ENCODE results near the gene STXBP4.

STXBP4 gene

GRCh38 chr17:55086635-55087058 lies 118.1 kb downstream of the STXBP4 start:
- H3K4me1 ChIP-seq (ENCODE audit: control insufficient read depth, insufficient read depth, low read length): peaks cover 19% of the 10 kb centered on the region
- H3K4me2 ChIP-seq (ENCODE audit: low read length): no peak overlapping the region
- no peak overlapping the region for H3K9ac ChIP-seq (ENCODE audit: low read depth, low read length)
- peaks cover 10% of the 10 kb centered on the region for H3K36me3 ChIP-seq (ENCODE audit: insufficient read depth, low read length)
- H3K27me3 ChIP-seq (ENCODE audit: control insufficient read depth, insufficient read depth, low read length): no peaks in the 10 kb centered on the region
- no peak overlapping the region for H3K4me3 ChIP-seq (ENCODE audit: low read length)
- no peaks in the 10 kb centered on the region for H3K9me3 ChIP-seq (replicated peaks; ENCODE audit: low read length)

- Histone ChIP-seq H3K4me2 (ENCODE audit: low read length) (no peak overlapping the region), H3K4me3 (ENCODE audit: low read length) (no peak overlapping the region), H3K4me1 (ENCODE audit: control insufficient read depth, insufficient read depth, low read length) (peaks cover 19% of the 10 kb centered on the region), H3K9me3 (replicated peaks; ENCODE audit: low read length) (no peaks in the 10 kb centered on the region), H3K36me3 (ENCODE audit: insufficient read depth, low read length) (no peaks in the 10 kb centered on the region), H3K27me3 (ENCODE audit: control insufficient read depth, insufficient read depth, low read length) (no peaks in the 10 kb centered on the region), H3K9ac (ENCODE audit: low read depth, low read length) (no peak overlapping the region)
These were observed 120.7 kb downstream of the STXBP4 start for GRCh38 chr17:55089256-55089655.

GRCh38 chr17:55090079-55090492 lies 121.5 kb downstream of the STXBP4 start:
- Histone ChIP-seq H3K9ac (ENCODE audit: low read depth, low read length) (no peak overlapping the region), H3K36me3 (ENCODE audit: insufficient read depth, low read length) (no peaks in the 10 kb centered on the region), H3K4me3 (ENCODE audit: low read length) (no peak overlapping the region), H3K4me1 (ENCODE audit: control insufficient read depth, insufficient read depth, low read length) (peaks cover 19% of the 10 kb centered on the region), H3K9me3 (replicated peaks; ENCODE audit: low read length) (no peaks in the 10 kb centered on the region), H3K27me3 (ENCODE audit: control insufficient read depth, insufficient read depth, low read length) (no peaks in the 10 kb centered on the region), H3K4me2 (ENCODE audit: low read length) (no peak overlapping the region)

GRCh38 chr17:55093353-55093752 lies 124.8 kb downstream of the STXBP4 start:
- Histone ChIP-seq H3K9ac (ENCODE audit: low read depth, low read length) (no peak overlapping the region), H3K9me3 (replicated peaks; ENCODE audit: low read length) (no peaks in the 10 kb centered on the region), H3K4me1 (ENCODE audit: control insufficient read depth, insufficient read depth, low read length) (peaks cover 11% of the 10 kb centered on the region), H3K36me3 (ENCODE audit: insufficient read depth, low read length) (no peaks in the 10 kb centered on the region), H3K4me3 (ENCODE audit: low read length) (no peak overlapping the region), H3K27me3 (ENCODE audit: control insufficient read depth, insufficient read depth, low read length) (no peaks in the 10 kb centered on the region), H3K4me2 (ENCODE audit: low read length) (no peak overlapping the region)

- Histone ChIP-seq H3K36me3 (ENCODE audit: insufficient read depth, low read length) (no peaks in the 10 kb centered on the region), H3K9me3 (replicated peaks; ENCODE audit: low read length) (no peaks in the 10 kb centered on the region), H3K4me2 (ENCODE audit: low read length) (no peak overlapping the region), H3K4me1 (ENCODE audit: control insufficient read depth, insufficient read depth, low read length) (no peaks in the 10 kb centered on the region), H3K9ac (ENCODE audit: low read depth, low read length) (no peak overlapping the region), H3K27me3 (ENCODE audit: control insufficient read depth, insufficient read depth, low read length) (no peaks in the 10 kb centered on the region), H3K4me3 (ENCODE audit: low read length) (no peak overlapping the region)
These were observed 130.2 kb downstream of the STXBP4 start for GRCh38 chr17:55098765-55099164.

- Histone ChIP-seq H3K9me3 (replicated peaks; ENCODE audit: low read length) (no peaks in the 10 kb centered on the region), H3K36me3 (ENCODE audit: insufficient read depth, low read length) (no peaks in the 10 kb centered on the region), H3K4me2 (ENCODE audit: low read length) (no peak overlapping the region), H3K27me3 (ENCODE audit: control insufficient read depth, insufficient read depth, low read length) (no peaks in the 10 kb centered on the region), H3K4me3 (ENCODE audit: low read length) (no peak overlapping the region), H3K4me1 (ENCODE audit: control insufficient read depth, insufficient read depth, low read length) (no peaks in the 10 kb centered on the region), H3K9ac (ENCODE audit: low read depth, low read length) (no peak overlapping the region)
These were observed 142.0 kb downstream of the STXBP4 start for GRCh38 chr17:55110521-55110920.

GRCh38 chr17:55114283-55114682 lies 145.7 kb downstream of the STXBP4 start:
- Histone ChIP-seq H3K9me3 (replicated peaks; ENCODE audit: low read length) (no peaks in the 10 kb centered on the region), H3K4me1 (ENCODE audit: control insufficient read depth, insufficient read depth, low read length) (no peaks in the 10 kb centered on the region), H3K4me3 (ENCODE audit: low read length) (no peak overlapping the region), H3K36me3 (ENCODE audit: insufficient read depth, low read length) (no peaks in the 10 kb centered on the region), H3K4me2 (ENCODE audit: low read length) (no peak overlapping the region), H3K27me3 (ENCODE audit: control insufficient read depth, insufficient read depth, low read length) (no peaks in the 10 kb centered on the region), H3K9ac (ENCODE audit: low read depth, low read length) (no peak overlapping the region)

GRCh38 chr17:55116440-55116914 lies 147.9 kb downstream of the STXBP4 start:
- H3K4me2 ChIP-seq (ENCODE audit: low read length): no peak overlapping the region
- H3K4me1 ChIP-seq (ENCODE audit: control insufficient read depth, insufficient read depth, low read length): no peaks in the 10 kb centered on the region
- H3K36me3 ChIP-seq (ENCODE audit: insufficient read depth, low read length): no peaks in the 10 kb centered on the region
- no peak overlapping the region for H3K4me3 ChIP-seq (ENCODE audit: low read length)
- H3K9ac ChIP-seq (ENCODE audit: low read depth, low read length): no peak overlapping the region
- H3K27me3 ChIP-seq (ENCODE audit: control insufficient read depth, insufficient read depth, low read length): no peaks in the 10 kb centered on the region
- no peaks in the 10 kb centered on the region for H3K9me3 ChIP-seq (replicated peaks; ENCODE audit: low read length)

GRCh38 chr17:55117164-55117563 lies 148.6 kb downstream of the STXBP4 start:
- no peak overlapping the region for H3K4me2 ChIP-seq (ENCODE audit: low read length)
- H3K27me3 ChIP-seq (ENCODE audit: control insufficient read depth, insufficient read depth, low read length): no peaks in the 10 kb centered on the region
- no peaks in the 10 kb centered on the region for H3K4me1 ChIP-seq (ENCODE audit: control insufficient read depth, insufficient read depth, low read length)
- H3K4me3 ChIP-seq (ENCODE audit: low read length): no peak overlapping the region
- no peak overlapping the region for H3K9ac ChIP-seq (ENCODE audit: low read depth, low read length)
- no peaks in the 10 kb centered on the region for H3K9me3 ChIP-seq (replicated peaks; ENCODE audit: low read length)
- no peaks in the 10 kb centered on the region for H3K36me3 ChIP-seq (ENCODE audit: insufficient read depth, low read length)

- no peaks in the 10 kb centered on the region for H3K9me3 ChIP-seq (replicated peaks; ENCODE audit: low read length)
- H3K27me3 ChIP-seq (ENCODE audit: control insufficient read depth, insufficient read depth, low read length): no peaks in the 10 kb centered on the region
- no peaks in the 10 kb centered on the region for H3K36me3 ChIP-seq (ENCODE audit: insufficient read depth, low read length)
- no peak overlapping the region for H3K9ac ChIP-seq (ENCODE audit: low read depth, low read length)
- H3K4me2 ChIP-seq (ENCODE audit: low read length): no peak overlapping the region
- no peak overlapping the region for H3K4me3 ChIP-seq (ENCODE audit: low read length)
- no peaks in the 10 kb centered on the region for H3K4me1 ChIP-seq (ENCODE audit: control insufficient read depth, insufficient read depth, low read length)
These were observed 152.1 kb downstream of the STXBP4 start for GRCh38 chr17:55120651-55121050.

GRCh38 chr17:55121268-55121667 lies 152.7 kb downstream of the STXBP4 start:
- no peak overlapping the region for H3K4me3 ChIP-seq (ENCODE audit: low read length)
- no peaks in the 10 kb centered on the region for H3K9me3 ChIP-seq (replicated peaks; ENCODE audit: low read length)
- no peaks in the 10 kb centered on the region for H3K36me3 ChIP-seq (ENCODE audit: insufficient read depth, low read length)
- H3K9ac ChIP-seq (ENCODE audit: low read depth, low read length): no peak overlapping the region
- no peaks in the 10 kb centered on the region for H3K27me3 ChIP-seq (ENCODE audit: control insufficient read depth, insufficient read depth, low read length)
- no peaks in the 10 kb centered on the region for H3K4me1 ChIP-seq (ENCODE audit: control insufficient read depth, insufficient read depth, low read length)
- H3K4me2 ChIP-seq (ENCODE audit: low read length): no peak overlapping the region

- Histone ChIP-seq H3K27me3 (ENCODE audit: control insufficient read depth, insufficient read depth, low read length) (no peaks in the 10 kb centered on the region), H3K4me2 (ENCODE audit: low read length) (no peak overlapping the region), H3K36me3 (ENCODE audit: insufficient read depth, low read length) (no peaks in the 10 kb centered on the region), H3K9me3 (replicated peaks; ENCODE audit: low read length) (no peaks in the 10 kb centered on the region), H3K9ac (ENCODE audit: low read depth, low read length) (no peak overlapping the region), H3K4me1 (ENCODE audit: control insufficient read depth, insufficient read depth, low read length) (no peaks in the 10 kb centered on the region), H3K4me3 (ENCODE audit: low read length) (no peak overlapping the region)
These were observed 153.5 kb downstream of the STXBP4 start for GRCh38 chr17:55122114-55122513.

Data from skeletal muscle satellite cell (primary cell).